HG02678 (cell line): Measurements from ENCODE around the gene TBCD.

Source experiments
- ATAC-seq: cut with Tn5 transposase; IDR thresholded peaks from one replicate; pipeline ENCODE4 v1.9.1; 2021; ENCODE audit warnings: mild to moderate bottlenecking, moderate library complexity; ENCODE audit not compliant: unreplicated experiment

The TBCD gene

GRCh38 chr17:82849076-82849945 lies 97.4 kb downstream of the TBCD start:
- ATAC-seq: no peak

- ATAC-seq: no peak
Measured at GRCh38 chr17:82851381-82851780, 99.5 kb downstream of the TBCD start.

GRCh38 chr17:82854226-82854625 lies 102.4 kb downstream of the TBCD start:
- ATAC-seq: no peak

- no peak for ATAC-seq
Measured at GRCh38 chr17:82856361-82856760, 104.5 kb downstream of the TBCD start.

GRCh38 chr17:82858376-82859126 lies 106.7 kb downstream of the TBCD start:
- ATAC-seq: no peak

GRCh38 chr17:82859431-82860403 lies 107.9 kb downstream of the TBCD start:
- ATAC-seq: peak; percentile 39

GRCh38 chr17:82860606-82861392 lies 108.9 kb downstream of the TBCD start:
- ATAC-seq: no peak

- ATAC-seq: no peak
Measured at GRCh38 chr17:82861393-82861775, 109.5 kb downstream of the TBCD start.

- no peak for ATAC-seq
Measured at GRCh38 chr17:82862191-82862590, 110.3 kb downstream of the TBCD start.

GRCh38 chr17:82862737-82863382 lies 111.0 kb downstream of the TBCD start:
- ATAC-seq: no peak

- ATAC-seq: no peak
Measured at GRCh38 chr17:82863383-82863940, 111.6 kb downstream of the TBCD start.

- peak; percentile 77 for ATAC-seq
Measured at GRCh38 chr17:82863941-82864712, 112.3 kb downstream of the TBCD start.

GRCh38 chr17:82864713-82865248 lies 112.9 kb downstream of the TBCD start:
- no peak for ATAC-seq

GRCh38 chr17:82865274-82865673 lies 113.4 kb downstream of the TBCD start:
- no peak for ATAC-seq

- no peak for ATAC-seq
Measured at GRCh38 chr17:82865774-82866395, 114.0 kb downstream of the TBCD start.

- ATAC-seq: no peak
Measured at GRCh38 chr17:82866590-82867191, 114.8 kb downstream of the TBCD start.

- ATAC-seq: no peak
Measured at GRCh38 chr17:82867763-82868325, 116.0 kb downstream of the TBCD start.
